Measurements from ENCODE around the gene TMEM126B. TPM values are rescaled to one million over a fixed set of nuclear protein-coding genes. Genes with fewer than 3 reads are reported as not detected.

The TMEM126B gene
- total and polyA plus RNA-seq, 2 donors (not counting 1 experiment from before 2014, with no cell fraction given), result 21.7 to 38.5 TPM

DNA sequence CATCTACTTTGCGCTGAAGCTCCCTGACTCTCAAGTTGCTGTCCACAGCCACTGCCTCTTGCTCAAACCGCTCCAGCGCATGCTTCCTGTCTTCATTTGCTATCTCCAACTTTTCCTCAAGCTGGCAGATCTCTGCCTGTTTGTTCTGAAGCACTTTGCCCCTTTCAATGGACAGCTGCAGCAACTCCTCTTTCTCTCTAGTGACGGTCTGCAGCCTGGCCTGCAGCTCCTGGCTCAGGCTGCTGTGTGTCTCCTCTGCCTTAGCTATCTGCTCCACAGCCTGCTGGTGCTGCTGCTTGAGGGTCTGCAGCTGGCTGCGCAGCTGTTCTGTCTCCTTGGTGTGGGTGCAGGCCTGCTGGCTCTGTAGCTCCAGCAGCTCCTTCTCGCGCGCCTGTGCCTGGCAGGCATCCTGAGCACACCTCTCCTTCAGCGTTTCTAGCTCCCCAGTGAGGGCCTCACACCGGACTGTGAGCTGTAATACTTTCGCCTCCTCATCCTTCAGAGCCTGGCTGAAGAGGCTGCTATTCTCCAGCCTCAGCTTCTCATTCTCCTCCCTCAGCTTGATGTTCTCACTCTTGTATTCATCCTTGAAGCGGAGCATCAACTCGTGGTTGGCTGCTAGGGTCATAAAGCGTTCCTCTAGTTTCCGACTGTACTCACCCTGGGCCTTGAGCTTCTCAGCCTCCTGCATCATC, 56.9 kb downstream of the TMEM126B start:
- Histone ChIP-seq H3K4me2 (replicated peaks; ENCODE audit: low read depth, low read length, poor library complexity, severe bottlenecking) (no peak overlapping the region), H3K27ac (ENCODE audit: low read length in 2 of 2) (no peak overlapping the region), H3K9ac (ENCODE audit: low read length) (no peak overlapping the region), H3K79me2 (ENCODE audit: control insufficient read depth, insufficient read depth, low read length) (peaks cover 3% of the 10 kb centered on the region), H3K4me1 (ENCODE audit: control insufficient read depth in 2 of 2, insufficient read depth in 2 of 2, low read length in 2 of 2) (peaks cover 0 to 4% of the 10 kb centered on the region in 2 donors), H3K36me3 (replicated peaks in 1 of 2; ENCODE audit: control extremely low read depth in 1 of 2, control insufficient read depth in 1 of 2, extremely low read depth in 1 of 2, insufficient read depth in 2 of 2, low read length in 1 of 2) (no peaks in the 10 kb centered on the region), H4K20me1 (ENCODE audit: control insufficient read depth, insufficient read depth, low read length, poor library complexity, severe bottlenecking) (no peaks in the 10 kb centered on the region), H3K27me3 (replicated peaks in 1 of 4; ENCODE audit: control extremely low read depth in 1 of 4, control insufficient read depth in 3 of 4, insufficient read depth in 4 of 4, low read length in 3 of 4) (peaks cover 0 to 9% (median 0%) of the 10 kb centered on the region in 4 experiments), H3K4me3 (ENCODE audit: control extremely low read depth in 1 of 5, extremely low read depth in 1 of 5, insufficient read depth in 1 of 5, low read depth in 2 of 5, low read length in 4 of 5) (no peak overlapping the region), H3K9me3 (ENCODE audit: control extremely low read depth in 1 of 3, control insufficient read depth in 2 of 3, insufficient read depth in 1 of 3, low read length in 2 of 3) (no peaks in the 10 kb centered on the region), H2AFZ (ENCODE audit: insufficient read depth, low read depth, low read length, poor library complexity, severe bottlenecking) (no peak overlapping the region)
- Mint-ChIP-seq H3K4me3 (no peak overlapping the region), H3K4me1 (peaks cover 17% of the 10 kb centered on the region), H3K9me3 (ENCODE audit: insufficient read depth) (no peaks in the 10 kb centered on the region), H3K27me3 (peaks cover 5% of the 10 kb centered on the region), H3K27ac (no peak overlapping the region)
- no peak for TF ChIP-seq EZH2 (IDR thresholded peaks at IDR 0.05; ENCODE audit: borderline replicate concordance, insufficient read depth, low read depth, low read length, poor library complexity, severe bottlenecking)
- TF ChIP-seq, protein P1, sequence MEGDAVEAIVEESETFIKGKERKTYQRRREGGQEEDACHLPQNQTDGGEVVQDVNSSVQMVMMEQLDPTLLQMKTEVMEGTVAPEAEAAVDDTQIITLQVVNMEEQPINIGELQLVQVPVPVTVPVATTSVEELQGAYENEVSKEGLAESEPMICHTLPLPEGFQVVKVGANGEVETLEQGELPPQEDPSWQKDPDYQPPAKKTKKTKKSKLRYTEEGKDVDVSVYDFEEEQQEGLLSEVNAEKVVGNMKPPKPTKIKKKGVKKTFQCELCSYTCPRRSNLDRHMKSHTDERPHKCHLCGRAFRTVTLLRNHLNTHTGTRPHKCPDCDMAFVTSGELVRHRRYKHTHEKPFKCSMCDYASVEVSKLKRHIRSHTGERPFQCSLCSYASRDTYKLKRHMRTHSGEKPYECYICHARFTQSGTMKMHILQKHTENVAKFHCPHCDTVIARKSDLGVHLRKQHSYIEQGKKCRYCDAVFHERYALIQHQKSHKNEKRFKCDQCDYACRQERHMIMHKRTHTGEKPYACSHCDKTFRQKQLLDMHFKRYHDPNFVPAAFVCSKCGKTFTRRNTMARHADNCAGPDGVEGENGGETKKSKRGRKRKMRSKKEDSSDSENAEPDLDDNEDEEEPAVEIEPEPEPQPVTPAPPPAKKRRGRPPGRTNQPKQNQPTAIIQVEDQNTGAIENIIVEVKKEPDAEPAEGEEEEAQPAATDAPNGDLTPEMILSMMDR (IDR thresholded peaks at IDR 0.05), result no peak
- ChIA-PET CTCF (no interaction called here), POLR2A (no interaction called here)
- ATAC-seq (ENCODE audit: low read depth) (no peak), DNase-seq (no peak)
- WGBS (ENCODE audit: insufficient coverage), result 94% methylated on average over 15 of the region's 15 CpGs
- intact Hi-C loops (cut with micrococcal nuclease), result no loop called here

DNA sequence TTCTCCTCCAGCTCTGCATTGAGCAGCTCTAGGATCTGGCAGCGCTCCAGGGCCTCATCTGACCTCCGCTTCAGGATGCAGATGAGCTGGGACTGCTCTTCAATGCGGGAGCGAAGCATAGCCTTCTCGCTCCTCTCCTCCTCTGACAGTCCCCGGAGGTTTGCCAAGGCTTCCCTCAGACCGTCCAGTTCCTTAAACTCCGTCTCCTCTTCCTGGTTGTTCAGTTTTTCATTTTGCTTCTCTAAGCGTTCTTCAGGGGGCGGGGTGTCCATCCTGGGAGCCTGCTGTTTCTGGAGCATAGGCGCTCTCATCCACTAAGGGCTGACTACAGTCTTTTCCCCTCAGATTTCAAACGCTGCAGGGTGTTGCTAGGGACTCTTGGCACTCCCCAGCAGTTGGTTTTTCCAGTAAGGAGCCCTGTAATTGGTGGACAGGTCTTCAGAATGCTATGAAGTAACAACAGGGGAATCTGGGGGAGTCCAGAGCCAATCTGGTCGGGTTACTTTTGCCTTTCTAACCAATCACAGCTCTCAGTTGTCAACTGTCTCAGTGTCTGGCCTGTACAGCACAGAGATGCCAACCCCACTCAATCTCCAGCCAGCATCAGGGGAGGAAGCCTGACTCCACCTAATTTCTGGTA, 57.5 kb downstream of the TMEM126B start, which contains the start of gene CCDC89:
CCDC89 (minus strand) TSS at position 376 of the 640 bp plus-strand sequence; CDS start at position 311, 65 bp downstream.
- no peak within 1 kb of the TSS for H3K4me3 Mint-ChIP-seq
- POLR2A ChIA-PET, result no interaction called here

More for the DNA sequence above, 57.5 kb downstream of the TMEM126B start, which contains the start of gene CCDC89:
- Histone ChIP-seq H3K27ac (ENCODE audit: low read length in 2 of 2) (no peak within 1 kb of the TSS), H3K4me2 (replicated peaks; ENCODE audit: low read depth, low read length, poor library complexity, severe bottlenecking) (no peak within 1 kb of the TSS), H3K9ac (ENCODE audit: low read length) (no peak within 1 kb of the TSS), H3K4me3 (ENCODE audit: control extremely low read depth in 1 of 5, extremely low read depth in 1 of 5, insufficient read depth in 1 of 5, low read depth in 2 of 5, low read length in 4 of 5) (no peak within 1 kb of the TSS), H3K36me3 (replicated peaks in 1 of 2; ENCODE audit: control extremely low read depth in 1 of 2, control insufficient read depth in 1 of 2, extremely low read depth in 1 of 2, insufficient read depth in 2 of 2, low read length in 1 of 2) (no peaks in the 10 kb centered on the region), H3K79me2 (ENCODE audit: control insufficient read depth, insufficient read depth, low read length) (peaks cover 3% of the 10 kb centered on the region), H2AFZ (ENCODE audit: insufficient read depth, low read depth, low read length, poor library complexity, severe bottlenecking) (no peak within 1 kb of the TSS), H3K9me3 (ENCODE audit: control extremely low read depth in 1 of 3, control insufficient read depth in 2 of 3, insufficient read depth in 1 of 3, low read length in 2 of 3) (no peaks in the 10 kb centered on the region), H3K4me1 (ENCODE audit: control insufficient read depth in 2 of 2, insufficient read depth in 2 of 2, low read length in 2 of 2) (peaks cover 0 to 4% of the 10 kb centered on the region in 2 donors), H3K27me3 (replicated peaks in 1 of 4; ENCODE audit: control extremely low read depth in 1 of 4, control insufficient read depth in 3 of 4, insufficient read depth in 4 of 4, low read length in 3 of 4) (peaks cover 0 to 4% (median 0%) of the 10 kb centered on the region in 4 experiments), H4K20me1 (ENCODE audit: control insufficient read depth, insufficient read depth, low read length, poor library complexity, severe bottlenecking) (no peaks in the 10 kb centered on the region)
- intact Hi-C loops (cut with micrococcal nuclease), result no loop called here
- DNase-seq (no peak), ATAC-seq (ENCODE audit: low read depth) (no peak)
- no peaks in the 10 kb centered on the region for H3K9me3 Mint-ChIP-seq (ENCODE audit: insufficient read depth)
- TF ChIP-seq, protein P1 (IDR thresholded peaks at IDR 0.05), result no peak
- TF ChIP-seq EZH2 (IDR thresholded peaks at IDR 0.05; ENCODE audit: borderline replicate concordance, insufficient read depth, low read depth, low read length, poor library complexity, severe bottlenecking), result no peak
- CTCF ChIA-PET, result interaction anchor here (0.9 kb wide), 1 partner anchor 11 kb away, joined by 3 read pairs; no protein-coding TSS in a partner anchor
- H3K4me1 Mint-ChIP-seq, result peaks cover 17% of the 10 kb centered on the region
- H3K27ac Mint-ChIP-seq, result no peak within 1 kb of the TSS
- 95% methylated on average over 10 of the region's 13 CpGs for WGBS (ENCODE audit: insufficient coverage)
- peaks cover 3% of the 10 kb centered on the region for H3K27me3 Mint-ChIP-seq

Measured in B cell (primary cell).